Measurements from ENCODE around the gene MAPK8.

The MAPK8 gene

DNA sequence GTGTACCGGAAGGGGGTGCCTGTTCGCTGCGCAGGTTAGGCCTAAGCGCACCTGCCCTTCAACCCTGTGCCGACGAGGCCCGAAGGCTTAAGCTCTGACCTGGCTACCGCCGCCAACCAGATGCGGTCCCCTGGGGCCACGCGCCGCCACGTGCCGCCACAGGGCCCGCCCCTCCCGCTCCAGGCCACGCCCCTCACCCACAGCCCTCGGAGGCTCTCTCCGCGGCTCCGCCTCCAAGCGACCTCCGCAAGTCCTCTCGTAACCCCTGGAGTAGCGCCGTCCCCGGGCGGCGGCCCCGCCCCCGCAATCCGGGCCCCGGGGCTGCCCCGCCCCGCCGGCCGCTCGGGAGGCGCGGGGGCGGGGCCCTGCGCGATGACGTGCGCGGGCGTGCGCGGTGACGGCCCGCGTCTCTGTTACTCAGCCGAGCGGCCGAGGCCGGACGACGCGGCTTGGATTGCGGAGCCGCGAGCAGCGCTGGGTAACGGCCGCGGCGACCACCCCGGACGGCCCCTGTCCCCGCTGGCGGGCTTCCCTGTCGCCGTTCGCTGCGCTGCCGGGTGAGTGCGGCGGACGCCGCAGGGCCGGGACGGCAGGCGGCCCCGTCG, at the start of gene MAPK8:
Gene MAPK8 (plus strand): TSS at position 413 of the 605 bp plus-strand sequence. CDS start 94,984 bp downstream, outside the sequence.
- TF ChIP-seq L3MBTL2 (conservative IDR thresholded peaks at IDR 0.05) (peak; percentile 94), SP1 (IDR thresholded peaks at IDR 0.05) (no peak), ELF4 (IDR thresholded peaks at IDR 0.05) (no peak)
- ChIA-PET POLR2A (no interaction called here), CTCF (no interaction called here)
- peak; percentile 97 for DNase-seq (ENCODE audit: extremely low spot score)

GRCh38 chr10:48257407-48257961, 49.0 kb upstream of the MAPK8 start:
- no peak for DNase-seq (ENCODE audit: extremely low spot score)
- CTCF ChIA-PET, result no interaction called here
- TF ChIP-seq FOXK2 (IDR thresholded peaks at IDR 0.05) (no peak), SUZ12 (IDR thresholded peaks at IDR 0.05) (no peak), FOXA1 (IDR thresholded peaks at IDR 0.05) (no peak), PKNOX1 (IDR thresholded peaks at IDR 0.05) (no peak), BHLHE40 (IDR thresholded peaks at IDR 0.05; ENCODE audit: borderline replicate concordance) (no peak), FOXM1 (IDR thresholded peaks at IDR 0.05; ENCODE audit: borderline replicate concordance) (no peak)
- POLR2A ChIA-PET, result no interaction called here

DNA sequence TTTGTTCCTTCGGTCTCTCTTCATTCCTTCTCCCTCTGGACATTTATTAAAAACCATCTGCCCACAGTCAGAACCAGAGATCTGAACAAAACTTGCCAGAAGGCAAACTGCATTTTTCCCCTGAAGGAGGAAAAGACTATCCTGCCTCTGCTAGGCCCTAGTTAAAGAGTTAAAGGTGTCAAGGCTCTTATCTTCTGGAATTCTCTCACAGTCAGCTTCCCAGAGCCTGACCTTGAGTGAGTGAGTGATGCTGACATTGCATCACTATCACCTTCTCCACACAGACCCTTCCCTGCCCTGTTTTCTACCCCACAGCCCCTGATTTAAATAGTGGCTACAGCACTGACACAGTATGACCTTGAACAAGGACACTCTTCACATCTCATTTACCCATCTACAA, 48.4 kb upstream of the MAPK8 start:
- ChIA-PET POLR2A (no interaction called here), CTCF (no interaction called here)
- DNase-seq (ENCODE audit: extremely low spot score), result no peak
- no peak for TF ChIP-seq L3MBTL2 (conservative IDR thresholded peaks at IDR 0.05)
- TF ChIP-seq ARNT (IDR thresholded peaks at IDR 0.05), result no peak
- TF ChIP-seq FOXA1 (IDR thresholded peaks at IDR 0.05), result no peak
- no peak for TF ChIP-seq SUZ12 (IDR thresholded peaks at IDR 0.05)
- TF ChIP-seq TARDBP (IDR thresholded peaks at IDR 0.05), result no peak

DNA sequence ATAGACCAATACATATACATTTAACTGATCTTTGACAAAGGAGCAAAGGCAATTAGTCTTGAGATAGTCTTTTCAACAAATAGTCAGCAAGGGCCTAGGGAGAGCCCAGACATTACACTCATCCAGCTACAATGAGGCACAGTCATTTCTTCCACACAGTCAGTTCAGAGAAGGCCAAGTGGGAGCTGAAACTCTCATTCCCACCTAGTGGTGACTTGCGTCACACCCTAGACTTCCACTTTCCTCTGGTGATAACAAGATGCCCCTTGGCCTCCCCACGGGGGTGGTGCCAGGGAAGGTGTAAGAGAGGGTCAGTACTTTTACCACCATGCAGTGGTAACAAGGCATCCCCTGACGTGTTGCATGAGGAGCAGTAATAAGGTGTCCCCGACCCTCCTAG, 39.9 kb upstream of the MAPK8 start:
- TF ChIP-seq LEF1 (IDR thresholded peaks at IDR 0.05; ENCODE audit: borderline replicate concordance) (no peak), TARDBP (IDR thresholded peaks at IDR 0.05) (no peak), SP1 (IDR thresholded peaks at IDR 0.05) (no peak), CTBP1 (IDR thresholded peaks at IDR 0.05; ENCODE audit: borderline replicate concordance) (no peak), BHLHE40 (IDR thresholded peaks at IDR 0.05; ENCODE audit: borderline replicate concordance) (no peak), SUZ12 (IDR thresholded peaks at IDR 0.05) (no peak), NFRKB (IDR thresholded peaks at IDR 0.05) (no peak), FOXM1 (IDR thresholded peaks at IDR 0.05; ENCODE audit: borderline replicate concordance) (no peak)
- CTCF ChIA-PET, result no interaction called here
- POLR2A ChIA-PET, result no interaction called here
- no peak for DNase-seq (ENCODE audit: extremely low spot score)

DNA sequence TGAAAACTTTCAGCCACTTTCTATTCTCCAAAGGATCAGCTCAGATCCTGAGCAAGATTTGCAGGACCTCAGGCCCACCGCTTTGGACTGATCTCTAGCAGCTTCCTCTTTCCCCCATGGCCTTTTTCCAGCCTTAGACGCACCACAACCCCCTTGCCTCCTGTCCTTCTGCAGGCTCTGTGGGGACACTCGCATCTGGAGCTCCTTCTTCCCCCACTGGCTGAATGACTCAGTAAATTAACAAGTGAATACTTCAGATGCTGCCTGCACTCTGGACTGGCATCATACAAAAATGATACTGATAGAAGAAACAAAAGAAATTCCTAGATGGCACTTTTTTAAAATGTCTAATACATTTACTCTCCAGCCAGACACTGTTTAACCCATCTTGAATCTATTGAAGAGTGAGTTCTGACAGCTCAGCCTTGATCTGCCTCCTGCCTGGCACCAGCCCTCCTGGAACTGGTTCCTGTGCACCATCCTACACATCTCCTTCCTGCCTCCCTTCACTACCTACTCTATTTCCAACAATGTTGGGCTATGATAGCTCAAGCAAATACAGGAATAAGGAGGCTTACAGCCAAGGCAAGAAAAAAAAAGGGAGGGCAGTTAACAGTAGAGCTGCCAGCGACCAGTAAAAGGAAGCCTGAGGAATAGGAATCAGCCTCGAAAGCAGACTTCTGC, 35.3 kb upstream of the MAPK8 start:
- CTCF ChIA-PET, result interaction anchor here (1.1 kb wide), 1 partner anchor 19 kb away, joined by 3 read pairs; no protein-coding TSS in a partner anchor
- DNase-seq (ENCODE audit: extremely low spot score), result no peak
- TF ChIP-seq HDGF (IDR thresholded peaks at IDR 0.05; ENCODE audit: borderline replicate concordance) (no peak), SP1 (IDR thresholded peaks at IDR 0.05) (no peak), FOXA1 (IDR thresholded peaks at IDR 0.05) (no peak), L3MBTL2 (conservative IDR thresholded peaks at IDR 0.05) (no peak), NFRKB (IDR thresholded peaks at IDR 0.05) (no peak)
- POLR2A ChIA-PET, result no interaction called here

- TF ChIP-seq LEF1 (IDR thresholded peaks at IDR 0.05; ENCODE audit: borderline replicate concordance), result no peak
- TF ChIP-seq NFRKB (IDR thresholded peaks at IDR 0.05), result no peak
- no peak for TF ChIP-seq FOXA1 (IDR thresholded peaks at IDR 0.05)
- TF ChIP-seq FOXM1 (IDR thresholded peaks at IDR 0.05; ENCODE audit: borderline replicate concordance), result no peak
- no peak for TF ChIP-seq SP1 (IDR thresholded peaks at IDR 0.05)
- TF ChIP-seq BHLHE40 (IDR thresholded peaks at IDR 0.05; ENCODE audit: borderline replicate concordance), result no peak
- TF ChIP-seq SUZ12 (IDR thresholded peaks at IDR 0.05), result no peak
- no peak for TF ChIP-seq CTBP1 (IDR thresholded peaks at IDR 0.05; ENCODE audit: borderline replicate concordance)
- TF ChIP-seq L3MBTL2 (conservative IDR thresholded peaks at IDR 0.05), result no peak
- TF ChIP-seq FOXK2 (IDR thresholded peaks at IDR 0.05), result no peak
- TF ChIP-seq ARNT (IDR thresholded peaks at IDR 0.05), result no peak
- no peak for TF ChIP-seq TARDBP (IDR thresholded peaks at IDR 0.05)
- TF ChIP-seq PKNOX1 (IDR thresholded peaks at IDR 0.05), result no peak
- TF ChIP-seq ZNF384 (IDR thresholded peaks at IDR 0.05), result no peak
- no peak for DNase-seq (ENCODE audit: extremely low spot score)
- ChIA-PET POLR2A (no interaction called here), CTCF (no interaction called here)
These were observed 33.8 kb upstream of the MAPK8 start for GRCh38 chr10:48272682-48273081.

GRCh38 chr10:48273741-48274140, 32.7 kb upstream of the MAPK8 start:
- DNase-seq (ENCODE audit: extremely low spot score), result no peak
- ChIA-PET CTCF (no interaction called here), POLR2A (no interaction called here)
- TF ChIP-seq LEF1 (IDR thresholded peaks at IDR 0.05; ENCODE audit: borderline replicate concordance) (no peak), PKNOX1 (IDR thresholded peaks at IDR 0.05) (0 out of 2 replicates have a peak, but pooled peaks have one; percentile 3), ARNT (IDR thresholded peaks at IDR 0.05) (no peak)
